GM20000 (cell line): Measurements from ENCODE around the gene KIF18A.
"Not testable (repeated sequence)": the region's sequence is repeated elsewhere in the genome, so short reads cannot be mapped to it uniquely, and the experiment has no call there.

Experiments used
- DNase-seq: peaks from one replicate; pipeline ENCODE4 v3.0.0; 2012; ENCODE audit warnings: low spot score
- TF ChIP-seq, protein P1 (sequence below): IDR thresholded peaks from 2 replicates; pipeline ENCODE4 v1.5.1; 2012; ENCODE audit warnings: mild to moderate bottlenecking, control low read depth; ENCODE audit errors: extremely low read depth, missing control alignments

KIF18A gene

DNA sequence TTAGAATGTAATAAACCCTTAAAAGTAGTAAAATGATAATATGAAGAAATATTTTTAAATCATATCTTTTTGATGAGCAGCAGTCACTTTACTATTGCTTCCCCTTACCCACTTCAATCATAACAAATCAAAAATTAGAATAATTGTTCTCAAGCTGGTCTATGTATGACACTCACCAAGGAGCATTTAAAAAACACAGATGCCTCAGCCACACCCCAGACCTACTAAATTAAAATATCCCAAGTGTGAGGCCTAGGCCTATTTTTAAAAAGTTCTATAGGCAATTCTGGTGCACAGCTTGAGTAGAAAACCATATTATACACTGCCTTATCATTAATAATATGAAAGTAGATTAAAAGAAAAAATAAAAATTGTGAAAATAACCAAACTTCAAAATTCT is 15.2 kb downstream of the KIF18A start:
- TF ChIP-seq, protein P1, sequence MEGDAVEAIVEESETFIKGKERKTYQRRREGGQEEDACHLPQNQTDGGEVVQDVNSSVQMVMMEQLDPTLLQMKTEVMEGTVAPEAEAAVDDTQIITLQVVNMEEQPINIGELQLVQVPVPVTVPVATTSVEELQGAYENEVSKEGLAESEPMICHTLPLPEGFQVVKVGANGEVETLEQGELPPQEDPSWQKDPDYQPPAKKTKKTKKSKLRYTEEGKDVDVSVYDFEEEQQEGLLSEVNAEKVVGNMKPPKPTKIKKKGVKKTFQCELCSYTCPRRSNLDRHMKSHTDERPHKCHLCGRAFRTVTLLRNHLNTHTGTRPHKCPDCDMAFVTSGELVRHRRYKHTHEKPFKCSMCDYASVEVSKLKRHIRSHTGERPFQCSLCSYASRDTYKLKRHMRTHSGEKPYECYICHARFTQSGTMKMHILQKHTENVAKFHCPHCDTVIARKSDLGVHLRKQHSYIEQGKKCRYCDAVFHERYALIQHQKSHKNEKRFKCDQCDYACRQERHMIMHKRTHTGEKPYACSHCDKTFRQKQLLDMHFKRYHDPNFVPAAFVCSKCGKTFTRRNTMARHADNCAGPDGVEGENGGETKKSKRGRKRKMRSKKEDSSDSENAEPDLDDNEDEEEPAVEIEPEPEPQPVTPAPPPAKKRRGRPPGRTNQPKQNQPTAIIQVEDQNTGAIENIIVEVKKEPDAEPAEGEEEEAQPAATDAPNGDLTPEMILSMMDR, result no peak
- DNase-seq, result no peak

DNA sequence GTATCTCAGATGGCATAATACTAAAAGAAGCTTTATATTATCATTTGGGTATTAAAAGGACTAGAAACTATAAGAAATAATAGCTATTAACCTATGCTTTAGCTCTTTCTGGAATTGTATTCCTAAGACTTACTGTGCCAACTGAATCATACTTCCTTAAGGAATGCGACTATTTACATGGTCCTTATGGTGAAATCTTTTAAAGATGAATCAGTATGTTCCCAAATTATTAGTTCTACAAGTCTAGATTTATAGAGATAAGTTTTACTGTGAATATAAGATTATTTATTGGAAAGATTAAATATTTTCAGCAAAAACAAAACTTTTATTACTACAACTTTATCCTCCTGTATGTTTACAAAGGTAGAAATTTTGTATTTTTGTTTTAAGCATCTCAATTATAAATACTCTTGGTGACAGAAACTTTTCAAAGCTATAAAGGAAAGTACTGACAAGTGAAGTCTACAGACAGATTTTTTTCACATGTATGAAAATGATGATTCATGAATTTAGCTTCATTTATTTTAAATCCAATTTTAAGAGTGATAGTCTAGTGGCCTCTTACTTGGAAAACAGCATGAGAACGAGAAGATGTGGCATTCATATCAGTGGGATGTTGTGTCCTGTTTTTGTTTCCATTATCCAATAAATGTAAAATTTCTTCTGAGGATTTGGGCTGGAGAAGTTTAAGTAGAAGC is 17.8 kb downstream of the KIF18A start:
- no peak for DNase-seq
- TF ChIP-seq, protein P1, result no peak

DNA sequence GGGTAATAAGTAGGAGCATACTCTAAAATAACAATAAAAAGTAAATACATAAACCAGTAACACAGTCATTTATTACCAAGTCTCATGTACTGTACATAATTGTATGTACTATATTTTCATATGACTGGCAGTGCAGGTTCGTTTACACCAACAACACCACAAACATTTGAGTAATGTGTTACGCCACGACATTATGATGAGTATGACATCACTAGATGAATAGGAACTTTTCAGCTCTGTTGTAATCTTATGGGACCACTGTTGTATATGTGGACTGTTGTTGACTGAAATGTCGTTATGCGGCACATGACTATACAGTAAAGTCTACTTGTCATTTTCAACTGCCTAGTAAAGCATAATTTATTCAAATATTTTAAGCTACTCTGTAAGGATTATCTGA is 18.6 kb downstream of the KIF18A start:
- no peak for DNase-seq
- TF ChIP-seq, protein P1, result no peak

DNA sequence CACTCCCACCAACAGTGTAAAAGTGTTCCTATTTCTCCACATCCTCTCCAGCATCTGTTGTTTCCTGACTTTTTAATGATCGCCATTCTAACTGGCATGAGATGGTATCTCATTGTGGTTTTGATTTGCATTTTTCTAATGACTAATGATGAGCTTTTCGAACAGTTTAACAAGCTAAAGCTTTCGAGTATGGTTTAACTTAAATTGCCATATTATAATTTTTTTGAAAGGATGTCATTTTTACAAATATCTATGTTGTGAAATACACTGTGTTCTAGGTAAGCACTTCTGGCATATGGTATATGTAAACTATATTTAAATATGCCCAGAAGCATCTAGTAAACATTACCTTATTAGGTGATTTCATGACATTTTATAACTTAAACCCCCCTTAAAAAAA is 20.3 kb downstream of the KIF18A start:
- DNase-seq, result not testable (repeated sequence)

DNA sequence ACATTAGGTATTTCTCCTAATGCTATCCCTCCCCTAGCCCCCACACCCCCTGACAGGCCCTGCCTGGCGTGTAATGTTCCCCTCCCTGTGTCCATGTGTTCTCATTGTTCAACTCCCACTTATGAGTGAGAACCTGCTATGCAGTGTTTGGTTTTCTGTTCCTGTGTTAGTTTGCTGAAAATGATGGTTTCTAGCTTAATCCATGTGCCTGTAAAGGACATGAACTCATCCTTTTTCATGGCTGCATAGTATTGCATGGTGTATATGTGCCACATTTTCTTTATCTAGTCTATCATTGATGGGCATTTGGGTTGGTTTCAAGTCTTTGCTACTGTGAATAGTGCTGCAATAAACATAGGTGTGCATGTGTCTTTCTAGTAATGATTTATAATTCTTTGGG is 20.8 kb downstream of the KIF18A start:
- not testable (repeated sequence) for DNase-seq

DNA sequence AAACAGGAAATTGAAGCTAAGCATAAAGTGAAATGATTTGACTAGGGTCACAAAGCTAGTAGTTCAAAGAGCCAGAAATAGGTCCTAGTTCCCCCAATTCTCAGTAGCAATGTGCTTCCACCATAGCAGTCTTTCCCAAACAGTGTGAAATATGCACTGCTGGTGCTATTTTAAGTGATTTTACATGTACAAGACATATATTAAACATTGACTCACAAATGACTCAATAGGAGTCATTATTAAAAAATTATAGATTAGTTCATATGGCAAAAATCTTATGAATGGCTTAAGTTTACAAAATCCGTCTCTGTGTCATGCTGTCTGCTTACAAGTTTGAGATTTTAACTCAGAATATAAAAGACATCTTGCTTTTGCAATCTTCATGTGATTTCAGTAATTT is 21.4 kb downstream of the KIF18A start:
- no peak for DNase-seq
- TF ChIP-seq, protein P1, result no peak

DNA sequence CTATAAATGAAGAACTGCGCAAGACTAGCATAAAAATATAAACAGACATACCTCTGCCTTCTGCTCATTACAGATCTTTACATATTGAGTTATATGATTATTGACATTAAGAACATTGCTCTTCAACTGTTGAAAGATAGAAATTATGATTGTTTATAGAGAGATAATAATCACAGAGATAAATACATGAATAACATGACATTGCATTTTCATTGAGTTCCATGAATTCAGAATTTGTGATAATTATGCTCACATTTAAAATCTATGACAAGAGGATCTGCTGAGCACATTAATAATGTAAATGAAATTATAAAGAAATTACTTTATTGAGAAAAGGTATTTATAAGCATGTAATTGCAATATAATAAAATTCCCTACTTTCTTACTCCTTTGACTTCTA is 24.8 kb downstream of the KIF18A start:
- TF ChIP-seq, protein P1, result no peak

DNA sequence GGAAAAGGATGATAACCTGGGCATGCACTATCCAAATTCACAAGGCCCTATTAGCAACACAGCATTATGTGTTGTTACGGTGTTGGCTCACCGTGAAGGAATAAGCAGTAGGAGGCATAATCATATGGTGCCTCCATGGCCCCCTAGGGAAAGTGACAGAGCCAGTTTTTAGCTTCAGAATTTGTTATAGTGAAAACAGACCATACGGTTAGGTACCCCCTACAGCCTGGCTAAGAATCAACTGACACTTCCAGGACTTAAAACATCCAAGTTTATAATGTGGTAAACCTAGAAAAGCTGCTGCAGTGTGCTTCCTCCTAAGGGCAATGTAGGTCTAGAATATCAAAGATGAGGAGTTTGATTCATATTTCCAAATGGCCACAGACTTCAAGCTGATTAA is 30.4 kb downstream of the KIF18A start:
- no peak for DNase-seq
- TF ChIP-seq, protein P1, result no peak

More for the DNA sequence above, 24.8 kb downstream of the KIF18A start:
- no peak for DNase-seq
